GM18507 (cell line): Measurements from ENCODE around the gene THY1.
"Not testable (repeated sequence)": the region's sequence is repeated elsewhere in the genome, so short reads cannot be mapped to it uniquely, and the experiment has no call there.

Experiments used
- DNase-seq: peaks from one replicate; pipeline ENCODE4 v3.0.0; 2011; ENCODE audit warnings: low read depth; ENCODE audit not compliant: insufficient read length; ENCODE audit errors: extremely low spot score
- FAIRE-seq: peaks from 2 replicates; lab custom pipeline; 2011; peaks lifted over from hg19 to GRCh38; lab: Jason Lieb, UNC

Gene THY1

DNA sequence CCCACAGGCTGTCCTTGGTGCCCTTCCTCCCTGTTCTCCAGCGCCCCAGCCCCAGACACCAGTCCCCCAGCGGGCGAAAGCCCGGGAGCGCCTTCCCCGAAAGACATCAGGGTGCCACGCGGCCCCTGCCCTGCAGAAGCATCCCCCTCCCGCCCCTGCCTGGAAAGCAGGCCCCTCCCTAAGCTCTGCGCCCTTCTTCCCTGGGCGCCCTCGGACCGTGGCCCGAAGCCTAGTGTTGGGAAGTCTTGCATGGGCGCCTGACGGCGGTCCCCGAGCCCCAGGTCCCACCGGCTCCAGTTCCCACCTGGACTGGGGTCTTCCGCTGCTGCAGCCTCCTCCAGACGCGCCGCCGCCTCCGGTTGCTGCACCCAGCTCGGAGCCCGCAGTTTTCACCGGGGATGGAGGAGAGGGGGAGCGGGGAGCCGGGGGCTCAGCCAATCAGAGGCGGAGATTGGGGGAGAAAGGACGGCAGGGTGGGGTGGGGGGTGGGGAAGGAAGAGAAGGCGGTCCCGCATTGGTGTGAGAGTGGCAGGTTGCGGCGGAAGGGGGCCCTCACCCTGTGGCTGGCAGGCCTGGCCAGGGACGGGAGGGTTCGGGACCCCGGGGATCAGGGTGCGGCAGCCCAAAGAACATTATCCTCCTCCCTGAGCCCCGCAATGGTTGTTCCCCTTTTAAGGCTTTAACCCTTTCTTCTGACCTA lies at the start of gene THY1:
THY1 (minus strand) TSS at position 364 of the 700 bp plus-strand sequence. CDS start 2,267 bp downstream, outside the sequence.
- DNase-seq, result no peak
- no peak for FAIRE-seq

DNA sequence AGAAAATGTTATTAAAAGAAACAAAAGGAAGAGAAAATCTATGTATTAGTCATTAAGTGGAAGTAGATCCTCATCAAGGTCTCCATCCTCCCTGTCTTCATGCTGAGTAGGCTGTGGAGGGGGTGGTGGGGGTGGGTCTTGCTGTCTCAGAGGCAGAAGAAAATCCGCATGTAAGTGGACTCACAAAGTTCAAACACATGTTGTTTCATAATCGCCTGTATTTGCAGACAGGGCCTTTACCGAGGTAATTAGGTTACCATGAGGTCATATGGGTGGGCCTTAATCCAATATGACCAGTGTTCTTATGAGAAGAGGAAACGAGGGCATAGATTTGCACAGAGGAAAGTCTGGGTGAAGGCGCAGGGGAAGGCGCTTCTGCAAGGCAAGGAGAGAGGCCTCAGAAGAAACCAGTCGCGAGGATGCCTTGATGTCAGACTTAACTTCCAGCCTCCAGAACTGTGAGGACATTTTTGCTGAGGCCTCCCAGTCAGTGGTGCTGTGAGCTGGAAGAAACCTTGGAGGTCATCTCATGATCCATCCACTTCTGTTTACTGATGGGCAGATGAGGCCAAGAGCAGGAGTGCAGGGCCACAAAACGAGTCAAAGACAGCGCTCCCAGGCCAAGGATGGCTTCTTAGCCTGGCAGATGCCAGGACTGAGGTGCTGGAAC lies 49.3 kb upstream of the THY1 start:
- FAIRE-seq, result no peak
- DNase-seq, result no peak

DNA sequence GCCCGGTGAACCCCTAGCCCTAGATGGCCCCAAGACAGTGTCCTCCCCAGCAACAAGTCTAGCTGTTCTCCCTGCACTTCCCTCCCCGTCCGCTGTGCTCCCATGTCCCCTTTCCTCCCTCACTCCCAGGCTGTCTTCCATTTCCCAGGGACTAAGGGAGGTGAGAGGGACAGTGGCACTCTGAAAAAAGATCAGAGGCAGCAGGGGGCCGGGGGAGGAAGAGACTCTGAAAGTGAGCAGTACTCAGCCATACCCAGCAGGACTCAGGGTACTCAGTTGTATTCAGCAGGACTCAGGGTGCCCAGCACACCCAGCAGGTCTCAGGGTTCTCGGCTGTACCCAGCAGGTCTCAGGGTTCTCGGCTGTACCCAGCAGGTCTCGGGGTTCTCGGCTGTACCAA lies 48.4 kb upstream of the THY1 start:
- DNase-seq (no peak), FAIRE-seq (no peak)

DNA sequence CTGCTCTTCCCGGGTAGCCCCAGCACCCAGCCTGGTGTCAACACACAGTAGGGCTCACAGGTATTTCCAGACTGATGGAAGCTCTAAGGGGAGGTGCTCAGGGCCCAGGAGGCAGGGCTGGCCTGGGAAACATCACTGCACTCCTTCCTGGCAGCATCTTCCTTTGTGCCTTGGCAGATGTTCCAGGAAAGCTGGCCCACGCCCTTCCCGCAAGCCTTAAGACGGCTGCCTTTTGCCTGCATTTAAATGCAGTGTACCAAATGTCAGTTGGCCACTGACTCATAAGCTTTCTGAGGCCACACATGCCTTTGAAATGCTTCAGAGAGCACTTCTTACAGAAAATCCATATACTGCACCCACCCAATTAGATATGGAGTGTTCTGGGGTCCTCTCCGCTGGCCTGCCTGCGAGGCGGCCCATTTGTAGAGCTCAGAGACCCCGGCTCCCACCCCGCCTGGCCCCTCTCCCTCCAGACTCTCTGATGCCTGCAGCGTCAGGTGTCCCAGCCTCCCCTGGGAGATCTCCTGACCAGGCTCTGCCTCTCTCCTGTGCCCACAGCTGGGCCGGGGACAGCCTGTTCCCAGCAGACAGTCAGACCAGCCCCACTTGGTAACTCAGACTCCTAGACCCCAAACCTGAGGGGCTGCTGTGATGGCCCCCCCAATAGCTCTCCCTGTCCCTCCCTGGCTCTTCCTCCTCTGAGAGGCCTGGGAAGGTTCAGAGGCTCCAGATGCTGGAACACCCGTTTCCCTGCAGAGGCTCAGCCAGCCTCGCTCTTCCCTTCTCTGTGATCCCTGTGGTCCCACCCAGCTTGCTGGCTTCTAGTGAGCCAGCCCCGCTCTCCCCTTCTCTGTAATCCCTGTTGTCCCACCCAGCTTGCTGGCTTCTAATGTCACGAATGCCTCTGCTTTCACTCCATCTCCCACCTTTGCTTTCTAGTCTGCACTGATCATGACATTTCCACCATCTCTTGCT lies 47.6 kb upstream of the THY1 start:
- DNase-seq, result no peak

DNA sequence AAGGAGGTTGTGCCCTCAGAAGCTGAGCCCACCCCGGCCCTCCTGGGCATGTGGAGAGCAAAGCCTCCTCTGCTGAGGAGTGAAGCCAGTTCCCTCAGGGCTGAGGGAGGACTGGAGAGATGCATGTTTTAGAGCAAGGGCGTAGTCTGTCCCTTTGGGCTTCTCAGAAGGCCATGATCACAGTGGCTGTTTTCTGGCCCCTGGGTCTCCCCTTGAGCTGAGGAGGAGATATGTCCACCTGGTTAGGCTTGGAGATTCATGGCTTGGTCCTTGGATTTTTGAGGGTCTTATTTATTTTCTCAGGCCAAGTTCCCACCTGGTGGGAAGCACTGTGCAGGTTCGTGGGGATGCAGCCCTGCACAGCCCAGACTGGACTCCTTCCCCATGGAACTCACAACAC lies 46.5 kb upstream of the THY1 start:
- FAIRE-seq (no peak), DNase-seq (no peak)

More for the DNA sequence above, 47.6 kb upstream of the THY1 start:
- FAIRE-seq, result no peak

DNA sequence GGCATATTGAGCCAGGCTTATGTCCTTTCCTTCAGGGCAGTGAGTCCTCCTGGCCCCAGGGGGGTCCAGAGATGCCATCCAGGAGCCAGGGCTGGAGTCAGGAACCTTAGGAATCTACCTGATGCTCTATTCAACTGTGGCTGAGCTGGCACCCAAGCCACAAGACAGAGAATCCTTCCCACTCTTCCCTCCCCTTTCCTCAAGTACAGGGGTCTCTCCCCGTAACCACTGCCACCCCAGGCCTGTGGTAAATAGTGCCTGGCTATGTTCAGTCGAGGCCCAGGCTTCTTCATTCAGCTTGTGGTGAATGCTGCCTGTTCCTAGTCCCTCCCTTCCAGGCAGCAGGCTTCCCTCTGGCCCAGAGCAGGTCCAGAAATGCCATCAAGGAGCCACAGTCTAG lies 45.5 kb upstream of the THY1 start:
- DNase-seq (no peak), FAIRE-seq (no peak)

DNA sequence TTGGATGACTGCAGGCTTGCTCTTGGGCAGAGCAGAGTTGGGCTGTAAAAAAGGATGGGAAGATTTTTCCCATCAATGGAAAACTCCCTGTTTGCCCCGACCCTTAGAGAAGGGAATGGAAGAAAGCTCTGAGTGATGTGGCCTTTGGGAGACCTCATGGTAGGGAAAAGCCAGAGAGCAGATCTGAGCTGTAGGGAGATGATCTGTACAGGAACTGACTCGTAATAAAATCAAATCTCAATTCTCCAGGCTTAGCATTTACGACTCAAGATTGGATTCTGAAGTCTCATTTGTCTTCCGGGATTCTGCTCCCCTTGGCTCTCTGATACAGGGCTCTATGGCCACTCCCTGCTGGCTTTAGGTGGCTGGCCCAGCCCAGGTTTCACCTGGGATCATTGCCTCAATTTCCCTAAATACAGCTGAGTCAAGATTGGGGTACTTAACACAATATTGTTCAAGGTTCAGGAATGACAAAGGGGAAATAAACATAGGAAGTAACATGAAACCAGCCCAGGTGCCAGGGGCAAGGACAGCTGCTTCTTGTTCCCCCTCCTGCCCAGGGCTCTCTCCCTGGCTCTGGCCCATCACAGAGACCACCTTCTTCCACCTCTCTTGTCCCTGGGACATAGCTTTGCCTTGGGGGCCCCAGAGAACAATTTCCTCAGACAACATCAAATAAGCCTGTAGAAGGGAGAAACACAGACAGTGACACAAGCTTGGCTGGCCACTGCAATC lies 38.4 kb upstream of the THY1 start:
- no peak for DNase-seq
- FAIRE-seq, result no peak

DNA sequence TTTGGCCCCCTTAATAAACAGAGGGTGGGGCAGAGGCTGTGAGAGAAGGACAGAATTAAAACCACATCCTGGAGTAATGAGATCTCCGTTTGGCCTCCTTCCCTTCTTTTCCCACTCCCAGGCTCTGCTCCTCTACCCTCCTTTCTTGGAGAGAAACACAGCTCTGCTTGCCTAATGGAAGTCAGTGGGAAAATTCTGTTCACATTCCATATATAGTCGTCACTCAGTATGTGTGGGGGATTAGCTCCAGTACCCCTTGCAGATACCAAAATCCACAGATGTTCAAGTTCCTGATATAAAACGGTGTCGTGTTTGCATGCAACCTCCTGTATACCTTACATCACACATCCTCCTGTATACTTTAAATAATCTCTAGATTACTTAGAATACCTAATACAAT lies 37.6 kb upstream of the THY1 start:
- FAIRE-seq (no peak), DNase-seq (no peak)

DNA sequence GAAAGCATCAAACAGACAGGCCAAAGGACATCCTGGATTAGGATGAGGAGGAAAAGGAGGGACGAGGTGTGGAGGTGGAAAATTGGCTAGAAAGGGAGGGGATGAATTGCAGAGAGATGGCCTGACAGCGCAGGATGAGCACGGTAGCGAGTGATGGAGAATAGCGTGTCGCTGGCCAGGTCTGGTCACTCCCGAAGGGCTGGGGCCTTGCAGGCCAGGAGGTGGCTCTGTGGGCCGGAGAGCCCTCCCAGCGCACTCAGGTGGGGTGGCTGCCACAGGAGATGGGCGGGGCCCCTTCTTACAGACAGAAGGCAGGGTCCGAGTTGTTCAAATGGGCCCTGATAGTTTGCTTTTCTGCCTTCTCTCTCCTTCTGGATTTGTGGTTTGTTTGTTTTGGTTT lies 37.1 kb upstream of the THY1 start:
- FAIRE-seq, result no peak
- no peak for DNase-seq

DNA sequence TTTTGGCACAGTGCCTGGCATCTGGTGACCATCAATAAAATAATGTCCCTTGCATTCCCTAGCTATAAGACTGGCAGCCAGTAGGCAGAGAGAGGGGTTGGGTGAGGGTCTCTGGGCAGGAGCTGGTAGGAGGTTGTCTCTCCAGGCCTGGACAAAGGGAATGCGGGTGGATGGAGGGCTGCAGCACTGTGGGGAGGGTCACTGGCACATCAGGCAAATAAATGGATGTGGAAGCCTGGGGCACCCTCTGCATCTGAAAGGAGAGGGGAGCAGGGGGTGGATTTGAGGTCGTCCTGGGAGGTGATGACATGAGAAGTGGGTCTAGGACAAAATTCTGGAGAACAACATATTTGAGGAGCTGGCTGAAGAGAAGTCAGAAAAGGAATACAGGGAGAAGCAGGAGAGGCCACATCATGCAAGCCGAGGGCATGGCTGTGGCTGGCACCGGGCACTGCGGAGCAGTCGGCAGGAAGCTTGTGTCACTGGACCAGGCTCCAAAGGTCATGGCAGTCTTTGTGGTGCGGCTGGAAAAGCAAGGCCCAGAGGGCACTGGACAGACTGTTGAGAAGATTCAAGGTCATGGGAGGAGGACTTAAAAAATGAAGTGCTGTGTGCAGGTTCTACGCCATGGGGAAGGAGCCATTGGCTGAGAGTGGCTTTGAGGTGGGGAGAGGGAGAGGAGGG lies 36.5 kb upstream of the THY1 start:
- DNase-seq, result no peak
- FAIRE-seq, result no peak

DNA sequence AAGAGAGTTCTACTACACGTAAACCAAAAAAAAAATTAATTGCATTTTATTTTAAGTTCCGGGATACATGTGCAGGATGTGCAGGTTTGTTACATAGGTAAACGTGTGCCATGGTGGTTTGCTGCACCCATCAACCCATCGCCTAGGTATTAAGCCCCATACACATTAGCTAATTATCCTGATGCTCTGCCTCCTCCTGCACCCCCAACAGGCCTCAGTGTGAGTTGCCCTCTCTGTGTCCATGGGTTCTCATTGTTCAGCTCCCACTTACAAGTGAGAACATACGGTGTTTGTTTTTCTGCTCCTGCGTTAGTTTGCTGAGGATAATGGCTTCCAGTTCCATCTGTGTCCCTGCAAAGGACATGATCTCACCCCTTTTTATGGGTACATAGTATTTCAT lies 32.7 kb upstream of the THY1 start:
- DNase-seq, FAIRE-seq: not testable (repeated sequence)

DNA sequence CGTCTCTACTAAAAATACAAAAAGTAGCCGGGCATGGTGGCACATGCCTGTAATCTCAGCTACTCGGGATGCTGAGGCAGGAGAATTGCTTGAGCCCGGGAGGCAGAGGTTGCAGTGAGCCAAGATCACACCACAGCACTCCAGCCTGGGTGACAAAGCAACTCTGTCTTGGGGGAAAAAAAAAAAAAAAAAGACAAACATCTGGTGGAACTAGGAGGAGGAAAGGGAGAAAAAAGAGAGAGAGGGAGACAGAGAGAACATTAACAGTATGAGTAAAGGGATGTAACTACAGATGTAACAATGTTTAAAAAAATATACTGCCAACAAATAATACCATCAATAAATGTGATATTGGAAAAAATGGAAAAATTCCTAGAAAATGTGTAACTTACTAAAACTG lies 32.3 kb upstream of the THY1 start:
- not testable (repeated sequence) for FAIRE-seq, DNase-seq

DNA sequence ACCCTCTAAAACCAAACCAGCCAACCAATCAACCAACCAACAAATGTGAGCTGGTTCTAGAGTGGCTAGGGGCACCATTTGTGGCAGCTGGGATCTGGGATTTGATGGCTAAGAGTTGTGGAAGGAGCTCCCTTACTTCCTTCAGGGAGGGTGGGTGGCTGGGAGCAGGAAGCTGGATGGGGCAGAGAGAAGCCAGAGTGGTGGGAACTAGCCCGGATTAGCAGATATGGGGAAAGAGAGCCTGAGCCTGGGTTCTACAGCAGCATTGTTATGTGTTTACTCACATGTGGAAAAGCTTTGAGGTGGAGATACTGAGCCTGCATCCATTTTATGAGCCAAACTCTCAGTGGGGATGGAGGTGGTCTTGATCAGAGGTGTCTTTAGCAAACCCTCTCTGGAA lies 30.9 kb upstream of the THY1 start:
- FAIRE-seq (no peak), DNase-seq (no peak)

DNA sequence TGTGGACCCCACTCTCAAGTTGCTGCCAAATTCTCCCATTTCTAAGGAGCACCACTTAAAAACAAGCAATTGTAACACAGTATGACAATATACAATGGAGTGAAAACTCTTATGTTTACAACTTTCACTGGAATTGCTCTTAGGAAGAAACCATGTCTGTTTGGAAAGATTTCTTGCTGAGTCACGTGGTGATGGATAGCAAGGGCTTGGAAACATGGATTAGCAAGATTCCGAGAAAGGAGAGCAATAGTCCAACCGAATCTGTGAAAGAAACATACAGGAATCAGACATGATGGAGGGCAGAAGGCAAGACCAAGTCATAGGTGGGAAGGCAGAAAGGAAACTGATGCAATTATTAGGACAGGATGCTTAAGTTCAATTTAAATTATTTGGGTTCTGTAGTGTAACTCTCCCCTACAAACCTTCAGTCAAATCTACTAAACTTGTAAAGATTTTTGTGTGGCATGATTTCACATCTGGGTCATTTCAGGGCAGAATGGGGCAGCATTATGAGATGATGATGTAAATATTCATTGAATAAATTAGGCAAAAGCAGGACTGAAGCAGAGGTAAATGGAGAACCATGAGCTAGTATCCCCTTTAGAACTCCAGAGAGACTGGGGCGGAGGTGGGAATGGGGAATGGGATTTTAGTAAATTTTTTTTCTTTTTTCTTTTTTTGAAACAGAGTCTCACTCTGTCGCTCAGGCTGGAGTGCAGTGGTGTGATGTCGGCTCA lies 27.8 kb upstream of the THY1 start:
- FAIRE-seq (no peak), DNase-seq (no peak)

DNA sequence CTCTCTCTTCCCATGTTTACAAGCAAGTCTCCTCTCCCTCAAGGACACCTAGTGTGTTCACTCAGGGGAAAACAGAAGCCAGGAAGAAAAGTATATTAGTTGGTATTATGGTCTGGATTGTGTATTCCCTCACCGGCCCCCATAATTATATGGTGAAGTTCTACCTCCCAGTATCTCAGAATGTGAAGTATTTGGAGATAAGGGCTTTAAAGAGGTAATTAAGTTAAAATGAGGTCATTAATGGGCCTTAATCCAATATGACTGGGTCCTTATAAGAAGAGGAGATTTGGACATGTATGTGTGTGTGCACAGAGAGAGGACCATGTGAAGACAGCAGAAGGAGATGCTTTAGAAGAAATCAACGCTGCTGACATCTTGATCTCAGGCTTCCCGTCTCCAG lies 26.5 kb upstream of the THY1 start:
- FAIRE-seq, result no peak
- DNase-seq, result no peak

DNA sequence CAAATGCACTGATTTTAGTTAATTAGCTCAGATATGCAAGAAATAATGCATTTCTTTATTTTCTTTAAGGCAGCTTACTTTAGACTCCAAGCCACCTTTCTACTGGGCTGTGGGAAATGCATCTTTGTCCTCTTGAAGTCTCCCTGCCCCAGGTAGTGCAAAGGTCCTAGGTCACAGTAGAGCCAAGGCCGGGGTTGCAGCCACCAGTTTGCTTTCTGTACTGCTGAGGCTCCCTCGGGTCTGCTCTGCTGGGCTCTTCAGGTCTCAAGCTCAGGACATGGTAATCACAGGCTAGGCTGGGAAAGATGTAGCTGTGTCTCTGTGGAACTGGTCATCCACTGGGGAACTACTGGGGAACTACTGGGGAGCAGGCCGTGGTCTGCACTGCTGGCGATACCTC lies 25.4 kb upstream of the THY1 start:
- DNase-seq (no peak), FAIRE-seq (no peak)

DNA sequence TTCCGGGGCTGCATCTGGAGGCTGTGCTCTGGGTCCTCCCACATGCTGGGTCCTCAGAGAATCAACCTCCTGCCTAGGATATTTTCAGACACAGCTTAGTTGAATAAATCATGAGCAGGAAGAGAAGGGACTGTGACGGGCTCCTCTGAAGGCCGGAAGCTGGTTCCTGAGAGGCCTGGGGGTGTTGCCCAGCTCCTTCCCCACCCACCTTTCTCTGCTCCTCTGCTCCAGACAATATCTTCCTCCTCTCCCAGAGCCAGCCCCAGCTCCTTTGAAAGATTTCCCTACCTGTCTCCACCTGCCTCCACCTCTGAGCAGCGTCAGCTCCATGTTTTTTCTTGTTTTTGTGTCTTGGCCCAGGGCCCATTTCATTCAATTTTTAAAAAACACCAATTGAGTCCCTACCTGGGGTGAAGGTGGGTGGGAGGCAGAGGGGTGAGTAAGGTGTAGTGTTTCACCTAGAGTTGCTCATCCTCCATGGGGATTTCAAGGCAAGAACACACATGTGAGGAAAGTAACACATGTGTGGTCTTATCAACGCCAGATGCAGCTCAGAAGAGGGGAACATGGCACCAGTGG lies 24.8 kb upstream of the THY1 start:
- FAIRE-seq (no peak), DNase-seq (no peak)
